ENCODE results near the gene C11orf21.
"Not testable (repeated sequence)": the region's sequence is repeated elsewhere in the genome, so short reads cannot be mapped to it uniquely, and the experiment has no call there.

C11orf21 gene

DNA sequence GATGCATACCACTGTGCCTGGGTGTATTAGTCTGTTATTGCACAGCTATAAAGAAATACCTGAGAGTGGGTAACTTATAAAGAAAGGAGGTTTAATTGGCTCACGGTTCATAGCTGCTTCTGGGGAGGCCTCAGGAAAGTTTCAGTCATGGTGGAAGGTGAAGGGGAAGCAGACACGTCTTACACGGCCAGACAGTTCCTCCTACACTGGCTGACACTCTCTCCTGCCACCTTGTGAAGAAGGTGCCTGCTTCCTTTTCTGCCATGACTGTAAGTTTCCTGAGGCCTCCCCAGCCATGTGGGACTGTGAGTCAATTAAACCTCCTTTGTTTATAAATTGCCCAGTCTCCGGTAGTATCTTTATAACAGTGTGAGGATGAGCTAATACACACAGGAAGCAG, 41.8 kb upstream of the C11orf21 start:
- TF ChIP-seq, protein P1, sequence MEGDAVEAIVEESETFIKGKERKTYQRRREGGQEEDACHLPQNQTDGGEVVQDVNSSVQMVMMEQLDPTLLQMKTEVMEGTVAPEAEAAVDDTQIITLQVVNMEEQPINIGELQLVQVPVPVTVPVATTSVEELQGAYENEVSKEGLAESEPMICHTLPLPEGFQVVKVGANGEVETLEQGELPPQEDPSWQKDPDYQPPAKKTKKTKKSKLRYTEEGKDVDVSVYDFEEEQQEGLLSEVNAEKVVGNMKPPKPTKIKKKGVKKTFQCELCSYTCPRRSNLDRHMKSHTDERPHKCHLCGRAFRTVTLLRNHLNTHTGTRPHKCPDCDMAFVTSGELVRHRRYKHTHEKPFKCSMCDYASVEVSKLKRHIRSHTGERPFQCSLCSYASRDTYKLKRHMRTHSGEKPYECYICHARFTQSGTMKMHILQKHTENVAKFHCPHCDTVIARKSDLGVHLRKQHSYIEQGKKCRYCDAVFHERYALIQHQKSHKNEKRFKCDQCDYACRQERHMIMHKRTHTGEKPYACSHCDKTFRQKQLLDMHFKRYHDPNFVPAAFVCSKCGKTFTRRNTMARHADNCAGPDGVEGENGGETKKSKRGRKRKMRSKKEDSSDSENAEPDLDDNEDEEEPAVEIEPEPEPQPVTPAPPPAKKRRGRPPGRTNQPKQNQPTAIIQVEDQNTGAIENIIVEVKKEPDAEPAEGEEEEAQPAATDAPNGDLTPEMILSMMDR (conservative IDR thresholded peaks at IDR 0.05; ENCODE audit: low read depth, low read length): no peak
- H3K4me3 ChIP-seq (ENCODE audit: low read depth, low read length): no peak overlapping the region
- DNase-seq (ENCODE audit: low read depth): no peak

DNA sequence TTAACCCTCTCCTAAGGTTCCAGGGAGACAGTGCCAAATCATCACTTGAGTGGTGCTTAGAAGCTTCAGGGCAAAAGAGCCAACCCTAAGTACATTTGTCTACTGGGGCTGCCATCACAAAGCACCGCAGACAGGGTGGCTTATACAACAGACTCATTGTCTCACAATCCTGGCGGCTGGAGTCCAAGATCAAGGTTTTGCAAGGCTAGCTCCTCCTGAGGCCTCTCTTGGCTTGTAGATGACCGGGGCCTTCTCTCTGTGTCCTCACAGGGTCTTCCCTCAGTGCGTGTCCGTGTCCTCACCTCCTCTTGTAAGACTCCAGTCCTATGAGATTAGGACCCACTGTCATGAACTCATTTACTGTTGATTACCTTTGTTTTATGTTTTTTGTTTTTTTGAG, 41.3 kb upstream of the C11orf21 start:
- no peak overlapping the region for H3K4me3 ChIP-seq (ENCODE audit: low read depth, low read length)
- no peak for DNase-seq (ENCODE audit: low read depth)
- TF ChIP-seq, protein P1 (conservative IDR thresholded peaks at IDR 0.05; ENCODE audit: low read depth, low read length): no peak

DNA sequence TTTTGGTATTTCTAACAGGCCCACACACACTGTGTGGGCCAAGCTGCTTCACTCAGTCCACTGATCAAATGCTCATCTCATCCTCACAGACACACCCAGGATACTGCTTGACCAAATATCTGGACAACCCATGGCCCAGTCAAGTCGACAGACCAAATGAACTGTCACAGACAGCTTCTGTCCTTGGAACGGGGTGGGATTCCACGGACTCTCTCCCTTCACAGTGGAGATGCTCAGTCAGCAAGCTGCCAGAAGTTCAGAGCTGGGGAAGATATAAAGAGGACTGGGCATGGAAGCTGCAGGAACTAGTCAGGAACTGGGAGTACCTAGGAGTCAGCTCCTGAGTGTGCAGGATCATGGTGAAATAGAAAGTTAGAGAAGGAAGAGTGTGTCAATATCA, 40.8 kb upstream of the C11orf21 start:
- TF ChIP-seq, protein P1 (conservative IDR thresholded peaks at IDR 0.05; ENCODE audit: low read depth, low read length): no peak
- no peak overlapping the region for H3K4me3 ChIP-seq (ENCODE audit: low read depth, low read length)
- DNase-seq (ENCODE audit: low read depth): no peak

DNA sequence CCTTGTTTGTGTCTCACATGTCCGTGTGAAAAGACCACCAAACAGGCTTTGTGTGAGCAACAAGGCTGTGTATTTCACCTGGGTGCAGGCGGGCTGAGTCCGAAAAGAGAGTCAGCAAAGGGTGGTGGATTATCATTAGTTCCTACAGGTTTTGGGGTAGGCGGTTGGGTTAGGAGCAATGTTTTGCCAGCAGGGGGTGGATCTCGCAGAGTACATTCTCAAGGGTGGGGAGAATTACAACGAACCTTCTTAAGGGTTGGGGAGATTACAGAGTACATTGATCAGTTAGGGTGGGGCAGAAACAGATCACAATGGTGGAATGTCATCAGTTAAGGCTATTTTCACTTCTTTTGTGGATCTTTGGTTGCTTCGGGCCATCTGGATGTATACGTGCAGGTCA, 37.0 kb upstream of the C11orf21 start:
- DNase-seq (ENCODE audit: low read depth): not testable (repeated sequence)

DNA sequence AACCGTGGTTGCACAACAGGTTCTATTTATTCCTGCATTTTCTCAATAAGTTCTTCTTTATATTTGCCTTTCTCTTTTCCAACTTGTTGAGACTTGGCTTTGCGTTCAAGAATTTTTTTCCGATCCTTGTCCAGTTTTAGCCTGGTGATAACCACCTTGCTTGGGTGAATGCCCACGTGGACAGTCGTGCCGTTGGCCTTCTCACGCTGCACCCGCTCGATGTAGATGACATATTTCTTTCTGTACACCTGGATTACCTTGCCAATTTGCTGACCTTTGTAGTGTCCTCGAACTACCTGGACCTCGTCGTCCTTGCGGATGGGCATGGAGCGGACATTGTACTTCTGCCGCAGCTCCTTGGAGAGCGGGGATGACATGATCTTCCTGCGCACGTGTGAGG, 33.6 kb upstream of the C11orf21 start:
- not testable (repeated sequence) for H3K4me3 ChIP-seq (ENCODE audit: low read depth, low read length); DNase-seq (ENCODE audit: low read depth)

More for the DNA sequence above, 37.0 kb upstream of the C11orf21 start:
- H3K4me3 ChIP-seq (ENCODE audit: low read depth, low read length): not testable (repeated sequence)

DNA sequence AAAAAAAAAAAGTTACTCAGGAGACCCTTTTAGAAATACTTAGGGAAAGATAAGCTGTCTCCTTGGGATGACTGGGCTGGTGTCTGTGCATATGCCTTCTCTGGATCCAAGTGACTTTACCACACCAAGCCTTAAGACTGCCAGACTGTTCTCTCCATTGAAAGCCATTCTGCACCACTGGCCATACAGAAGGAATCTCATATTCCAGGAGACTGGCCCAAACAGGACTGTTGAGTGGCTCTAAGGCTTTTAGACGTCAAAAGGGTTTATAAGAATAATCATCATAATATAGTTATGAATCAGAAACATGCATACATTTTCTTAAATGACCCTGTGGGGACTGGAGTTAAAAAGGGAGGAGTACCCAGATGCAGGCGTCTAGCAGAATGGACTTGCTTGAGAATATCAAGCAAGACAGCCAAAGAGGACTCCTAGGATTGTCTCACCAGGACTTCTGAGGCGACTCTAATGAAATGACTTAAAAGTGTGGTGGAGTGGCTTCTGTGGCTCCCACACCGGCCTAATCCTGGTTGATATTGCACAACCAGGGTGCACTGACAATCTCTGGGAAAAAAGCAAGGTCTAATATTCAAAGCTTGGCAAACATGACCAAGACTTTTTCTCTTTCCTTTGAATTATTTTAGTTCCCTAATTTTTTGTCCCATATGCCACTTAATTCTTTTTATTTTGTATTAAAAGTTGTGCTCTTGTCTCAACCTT, 31.9 kb upstream of the C11orf21 start:
- not testable (repeated sequence) for DNase-seq (ENCODE audit: low read depth); H3K4me3 ChIP-seq (ENCODE audit: low read depth, low read length)

DNA sequence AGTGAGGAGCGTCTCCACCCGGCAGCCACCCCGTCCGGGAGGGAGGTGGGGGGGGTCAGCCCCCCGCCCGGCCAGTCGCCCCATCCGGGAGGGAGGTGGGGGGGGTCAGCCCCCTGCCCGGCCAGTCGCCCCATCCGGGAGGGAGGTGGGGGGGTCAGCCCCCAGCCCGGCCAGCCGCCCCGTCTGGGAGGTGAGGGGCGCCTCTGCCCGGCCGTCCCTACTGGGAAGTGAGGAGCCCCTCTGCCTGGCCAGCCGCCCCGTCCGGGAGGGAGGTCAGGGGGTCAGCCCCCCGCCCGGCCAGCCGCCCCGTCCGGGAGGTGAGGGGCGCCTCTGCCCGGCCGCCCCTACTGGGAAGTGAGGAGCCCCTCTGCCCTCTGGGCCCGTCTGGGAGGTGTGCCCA, 30.9 kb upstream of the C11orf21 start:
- DNase-seq (ENCODE audit: low read depth); H3K4me3 ChIP-seq (ENCODE audit: low read depth, low read length): not testable (repeated sequence)

DNA sequence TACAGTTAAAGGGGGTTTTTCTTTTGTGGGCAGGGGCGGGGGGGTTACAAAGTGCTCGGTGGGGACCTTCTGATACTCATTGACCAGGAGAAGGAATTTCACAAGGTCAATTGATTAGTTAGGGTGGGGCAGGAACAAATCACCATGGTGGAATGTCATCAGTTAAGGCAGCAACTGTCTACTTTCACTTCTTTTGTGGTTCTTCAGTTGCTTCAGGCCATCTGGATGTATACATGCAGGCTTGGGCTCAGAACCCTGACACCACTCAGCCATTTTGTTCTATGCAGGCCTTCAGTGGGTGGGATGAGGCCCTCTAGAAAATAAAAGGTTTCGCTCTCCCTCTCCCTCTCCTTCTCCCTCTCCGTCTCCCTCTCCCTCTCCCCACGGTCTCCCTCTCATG, 29.7 kb upstream of the C11orf21 start:
- no peak for DNase-seq (ENCODE audit: low read depth)
- TF ChIP-seq, protein P1 (conservative IDR thresholded peaks at IDR 0.05; ENCODE audit: low read depth, low read length): no peak
- H3K4me3 ChIP-seq (ENCODE audit: low read depth, low read length): no peak overlapping the region

DNA sequence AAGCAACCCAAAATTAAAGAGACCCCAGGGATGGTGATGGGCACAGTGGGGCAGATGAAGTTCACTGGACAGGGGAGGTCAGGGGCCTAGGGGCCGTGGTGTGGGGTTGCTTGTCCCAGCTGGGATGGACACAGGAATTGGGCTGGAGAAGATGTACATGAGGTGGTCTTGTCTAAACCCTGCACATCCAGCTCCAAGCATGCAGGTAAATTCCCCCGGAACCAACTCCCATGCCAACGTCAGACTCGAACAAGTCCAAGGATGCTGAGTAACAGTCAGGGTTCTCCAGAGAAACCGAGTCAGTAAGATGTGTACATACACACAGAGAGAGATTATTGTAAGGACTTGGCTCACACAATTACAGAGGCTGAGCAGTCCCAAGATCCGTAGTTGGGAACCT, 29.0 kb upstream of the C11orf21 start:
- TF ChIP-seq, protein P1 (conservative IDR thresholded peaks at IDR 0.05; ENCODE audit: low read depth, low read length): no peak
- no peak for DNase-seq (ENCODE audit: low read depth)
- H3K4me3 ChIP-seq (ENCODE audit: low read depth, low read length): no peak overlapping the region

All from choroid plexus epithelial cell (primary cell).